DOHH2 (cell line): ENCODE results near the gene JAML.

Experiments
- H3F3A ChIP-seq: fragments of 200-600 bp; sonication (generic), shearing (Covaris generic); 2 replicates; pipeline ENCODE4 v1.6.0; 2016; ENCODE audit warnings: antibody characterized with exemption, mild to moderate bottlenecking; ENCODE audit not compliant: control insufficient read depth, insufficient read depth
- H3K27ac ChIP-seq: fragments of 200-600 bp; sonication (generic); 2 replicates; pipeline ENCODE4 v1.5.1; 2014; ENCODE audit warnings: low read depth, mild to moderate bottlenecking, low read length, moderate library complexity
- H3K27me3 ChIP-seq: fragments of 200-600 bp; sonication (generic); 2 replicates; pipeline ENCODE4 v1.6.1; 2014; ENCODE audit warnings: mild to moderate bottlenecking, low read length, mixed read lengths; ENCODE audit not compliant: control insufficient read depth
- H3K36me3 ChIP-seq: fragments of 200-600 bp; sonication (generic); 2 replicates; pipeline ENCODE4 v1.6.1; 2014; ENCODE audit warnings: mild to moderate bottlenecking, low read length, moderate library complexity, mixed read lengths; ENCODE audit not compliant: control insufficient read depth
- H3K4me1 ChIP-seq: fragments of 200-600 bp; sonication (generic); 2 replicates; pipeline ENCODE4 v1.6.1; 2014; ENCODE audit warnings: mild to moderate bottlenecking, low read length, mixed read lengths; ENCODE audit not compliant: control insufficient read depth
- H3K4me2 ChIP-seq: fragments of 200-600 bp; sonication (generic); 2 replicates; pipeline ENCODE4 v1.6.0; 2014; ENCODE audit warnings: mild to moderate bottlenecking, low read length, moderate library complexity
- H3K4me3 ChIP-seq: fragments of 200-600 bp; sonication (generic); 2 replicates; pipeline ENCODE4 v1.5.1; 2014; ENCODE audit warnings: mild to moderate bottlenecking, low read length, mixed read lengths
- H3K79me2 ChIP-seq: fragments of 200-600 bp; sonication (generic); 2 replicates; pipeline ENCODE4 v1.6.1; 2014; ENCODE audit warnings: mild to moderate bottlenecking, low read length, mixed read lengths; ENCODE audit not compliant: control insufficient read depth
- H3K9me2 ChIP-seq: fragments of 200-600 bp; sonication (generic); replicated peaks from 2 replicates; pipeline ENCODE4 v1.6.1; 2014; ENCODE audit warnings: mild to moderate bottlenecking, low read length, mixed read lengths; ENCODE audit not compliant: control insufficient read depth
- H3K9me3 ChIP-seq: fragments of 200-600 bp; sonication (generic); 2 replicates; pipeline ENCODE4 v1.6.1; 2014; ENCODE audit warnings: antibody characterized with exemption, low read length, mixed read lengths; ENCODE audit not compliant: control insufficient read depth, insufficient read depth
- H4K20me1 ChIP-seq: fragments of 200-600 bp; sonication (generic); 2 replicates; pipeline ENCODE4 v1.6.0; 2014; ENCODE audit warnings: low read depth, mild to moderate bottlenecking, antibody characterized with exemption, low read length, moderate library complexity; ENCODE audit not compliant: control insufficient read depth, insufficient read depth
- CTCF ChIP-seq: fragments of 200-600 bp; sonication (generic); IDR thresholded peaks from one replicate; pipeline ENCODE4 v1.5.1; 2014; ENCODE audit warnings: antibody characterized with exemption, mild to moderate bottlenecking, low read depth, low read length; ENCODE audit not compliant: poor library complexity, severe bottlenecking
- EZH2phosphoT487 ChIP-seq: fragments of 200-600 bp; sonication (generic); IDR thresholded peaks from 2 replicates; pipeline ENCODE4 v1.6.1; 2017; ENCODE audit warnings: borderline replicate concordance, mild to moderate bottlenecking, antibody characterized with exemption, low read length, moderate library complexity, mixed read lengths

The JAML gene

GRCh38 chr11:118168751-118169150 lies 56.1 kb downstream of the JAML start:
- no peak overlapping the region for H3K4me2 ChIP-seq
- no peaks in the 10 kb centered on the region for H3K79me2 ChIP-seq
- no peaks in the 10 kb centered on the region for H4K20me1 ChIP-seq
- H3K4me3 ChIP-seq, result no peak overlapping the region
- H3K36me3 ChIP-seq, result no peaks in the 10 kb centered on the region
- peaks cover 14% of the 10 kb centered on the region; the same call in 1 of the 2 replicates for H3K27me3 ChIP-seq
- H3F3A ChIP-seq, result no peaks in the 10 kb centered on the region
- H3K27ac ChIP-seq, result no peak overlapping the region
- no peaks in the 10 kb centered on the region for H3K9me2 ChIP-seq
- TF ChIP-seq EZH2phosphoT487, result no peak
- TF ChIP-seq CTCF, result no peak
- 0 out of 2 replicates have a peak, but pooled peaks cover 2% of the 10 kb centered on the region for H3K4me1 ChIP-seq
- H3K9me3 ChIP-seq, result no peaks in the 10 kb centered on the region

- Histone ChIP-seq H3K9me3 (no peaks in the 10 kb centered on the region), H3K4me3 (no peak overlapping the region), H4K20me1 (no peaks in the 10 kb centered on the region), H3K79me2 (no peaks in the 10 kb centered on the region), H3K36me3 (no peaks in the 10 kb centered on the region), H3K4me2 (no peak overlapping the region), H3K4me1 (0 out of 2 replicates have a peak, but pooled peaks cover 2% of the 10 kb centered on the region), H3K9me2 (no peaks in the 10 kb centered on the region), H3K27ac (no peak overlapping the region), H3K27me3 (peaks cover 15% of the 10 kb centered on the region; the same call in 1 of the 2 replicates), H3F3A (no peaks in the 10 kb centered on the region)
- TF ChIP-seq EZH2phosphoT487 (no peak), CTCF (no peak)
Measured at GRCh38 chr11:118168316-118168715, 56.5 kb downstream of the JAML start.

- Histone ChIP-seq H3K4me3 (no peak overlapping the region), H3K27ac (no peak overlapping the region), H3K79me2 (no peaks in the 10 kb centered on the region), H3K36me3 (no peaks in the 10 kb centered on the region), H3K4me2 (no peak overlapping the region), H3K9me3 (no peaks in the 10 kb centered on the region), H3K27me3 (peaks cover 18% of the 10 kb centered on the region; the same call in 1 of the 2 replicates), H3K4me1 (0 out of 2 replicates have a peak, but pooled peaks cover 2% of the 10 kb centered on the region), H4K20me1 (no peaks in the 10 kb centered on the region), H3F3A (no peaks in the 10 kb centered on the region), H3K9me2 (no peaks in the 10 kb centered on the region)
- TF ChIP-seq EZH2phosphoT487 (no peak), CTCF (no peak)
Measured at GRCh38 chr11:118167906-118168305, 56.9 kb downstream of the JAML start.

- no peak for TF ChIP-seq EZH2phosphoT487
- TF ChIP-seq CTCF, result no peak
- Histone ChIP-seq H3K9me3 (no peaks in the 10 kb centered on the region), H3K4me1 (0 out of 2 replicates have a peak, but pooled peaks cover 2% of the 10 kb centered on the region), H3K36me3 (no peaks in the 10 kb centered on the region), H3K4me2 (no peak overlapping the region), H3K27ac (no peak overlapping the region), H4K20me1 (no peaks in the 10 kb centered on the region), H3K79me2 (no peaks in the 10 kb centered on the region), H3K9me2 (no peaks in the 10 kb centered on the region), H3K4me3 (no peak overlapping the region), H3K27me3 (peaks cover 24% of the 10 kb centered on the region; the same call in 1 of the 2 replicates), H3F3A (no peaks in the 10 kb centered on the region)
Measured at GRCh38 chr11:118167253-118167652, 57.6 kb downstream of the JAML start.
